NCI-H2029 (cell line): ENCODE results near the gene ZBTB16.

Experiments
- DNase-seq: peaks from one replicate; lab custom pipeline; 2025; lab: John Stamatoyannopoulos, UW

ZBTB16 gene

GRCh38 chr11:114243461-114244372, 184.2 kb downstream of the ZBTB16 start:
- DNase-seq = peak; percentile 25

GRCh38 chr11:114244726-114245394, 185.3 kb downstream of the ZBTB16 start:
- no peak for DNase-seq

- DNase-seq = no peak
These were observed 187.0 kb downstream of the ZBTB16 start for GRCh38 chr11:114246321-114247069.

GRCh38 chr11:114247070-114247789, 187.7 kb downstream of the ZBTB16 start:
- DNase-seq = no peak

GRCh38 chr11:114250180-114250579, 190.7 kb downstream of the ZBTB16 start:
- no peak for DNase-seq

GRCh38 chr11:114250993-114251814, 191.7 kb downstream of the ZBTB16 start:
- DNase-seq = no peak

GRCh38 chr11:114251815-114252337, 192.4 kb downstream of the ZBTB16 start:
- DNase-seq = no peak

GRCh38 chr11:114252767-114253166, 193.3 kb downstream of the ZBTB16 start:
- DNase-seq = no peak

GRCh38 chr11:114253771-114254170, 194.3 kb downstream of the ZBTB16 start:
- no peak for DNase-seq

- no peak for DNase-seq
These were observed 195.1 kb downstream of the ZBTB16 start for GRCh38 chr11:114254571-114255146.

GRCh38 chr11:114255289-114255688, 195.8 kb downstream of the ZBTB16 start:
- no peak for DNase-seq

GRCh38 chr11:114256176-114256966, 196.9 kb downstream of the ZBTB16 start:
- DNase-seq = no peak

- DNase-seq = no peak
These were observed 197.4 kb downstream of the ZBTB16 start for GRCh38 chr11:114256967-114257286.

- DNase-seq = no peak
These were observed 198.4 kb downstream of the ZBTB16 start for GRCh38 chr11:114257621-114258558.

- DNase-seq = no peak
These were observed 199.2 kb downstream of the ZBTB16 start for GRCh38 chr11:114258696-114259095.

- no peak for DNase-seq
These were observed 199.6 kb downstream of the ZBTB16 start for GRCh38 chr11:114259124-114259526.

- DNase-seq = no peak
These were observed 200.1 kb downstream of the ZBTB16 start for GRCh38 chr11:114259551-114259983.

GRCh38 chr11:114260077-114260476, 200.6 kb downstream of the ZBTB16 start:
- no peak for DNase-seq
